H1 (cell line): ENCODE measurements around the gene SPDEF. TPM values are rescaled to one million over a fixed set of nuclear protein-coding genes. Genes with fewer than 3 reads are reported as not detected.

Source experiments
- CTCF ChIA-PET: fragments of 300-600 bp; sonication (Branson Sonifier 250); formaldehyde crosslinking; loops from one replicate; lab custom pipeline; 2021; ENCODE audit not compliant: partially characterized antibody; lab: Charles Lee
- POLR2A ChIA-PET: fragments of 300-600 bp; sonication (Branson Sonifier 250); formaldehyde crosslinking; loops from one replicate; lab custom pipeline; 2021; ENCODE audit warnings: inconsistent platforms; ENCODE audit not compliant: partially characterized antibody; lab: Charles Lee
- DNase-seq, 2 experiments: peaks; one replicate each; pipeline versions ENCODE4 v3.0.0 to v3.0.0-alpha.2; 2010 to 2022; ENCODE audit warnings: low spot score in 2 of 2, low read depth in 1 of 2, mixed read lengths in 1 of 2
- FAIRE-seq: peaks from 2 replicates; lab custom pipeline; 2011; peaks lifted over from hg19 to GRCh38; lab: Jason Lieb, UNC
- H2AFZ ChIP-seq: 2 replicates; pipeline ENCODE4 v1.8.1; 2012; ENCODE audit warnings: low read length, inconsistent platforms
- H2AK5ac ChIP-seq: 2 replicates; pipeline ENCODE4 v1.6.1; 2013; ENCODE audit warnings: low read depth, low read length
- H2BK120ac ChIP-seq: replicated peaks from 2 replicates; pipeline ENCODE3; 2013; ENCODE audit warnings: low read depth, low read length, inconsistent platforms
- H2BK12ac ChIP-seq: 2 replicates; pipeline ENCODE4 v1.6.1; 2013; ENCODE audit warnings: low read depth, low read length
- H2BK15ac ChIP-seq: 2 replicates; pipeline ENCODE4 v1.6.1; 2013; ENCODE audit warnings: low read length
- H2BK20ac ChIP-seq: 2 replicates; pipeline ENCODE4 v1.6.1; 2013; ENCODE audit warnings: low read length
- H2BK5ac ChIP-seq: 2 replicates; pipeline ENCODE4 v1.6.1; 2013; ENCODE audit warnings: low read depth, low read length
- H3K14ac ChIP-seq: 2 replicates; pipeline ENCODE4 v1.6.1; 2013; ENCODE audit warnings: inconsistent platforms; ENCODE audit not compliant: insufficient read length
- H3K18ac ChIP-seq: 2 replicates; pipeline ENCODE4 v1.6.1; 2013; ENCODE audit warnings: low read length; ENCODE audit errors: extremely low read depth
- H3K23ac ChIP-seq: 2 replicates; pipeline ENCODE4 v1.6.1; 2013; ENCODE audit warnings: inconsistent platforms; ENCODE audit not compliant: insufficient read length
- H3K23me2 ChIP-seq: 2 replicates; pipeline ENCODE4 v1.6.1; 2013; ENCODE audit warnings: low read depth, low read length
- H3K27ac ChIP-seq: 2 replicates; pipeline ENCODE4 v1.6.1; 2011; ENCODE audit warnings: low read depth, low read length, inconsistent platforms
- H3K27me3 ChIP-seq, 4 experiments: replicated peaks in 1 of 4; 1 replicate in 1 of 4; 2 replicates in 3 of 4; pipeline versions ENCODE4 v1.6.1 to v1.8.1; 2011 to 2013; ENCODE audit warnings: low read length in 3 of 4, mild to moderate bottlenecking in 3 of 4, inconsistent platforms in 2 of 4, mixed read lengths in 2 of 4, moderate library complexity in 1 of 4; ENCODE audit not compliant: control insufficient read depth in 3 of 4, insufficient read depth in 3 of 4; ENCODE audit errors: extremely low read depth in 1 of 4
- H3K36me3 ChIP-seq, 4 experiments: 2 replicates each; pipeline versions ENCODE4 v1.6.1 to v1.8.1; 2011 to 2013; ENCODE audit warnings: mild to moderate bottlenecking in 4 of 4, low read length in 3 of 4, moderate library complexity in 2 of 4, control low read depth in 1 of 4, inconsistent platforms in 1 of 4; ENCODE audit not compliant: insufficient read depth in 4 of 4, control insufficient read depth in 2 of 4
- H3K4ac ChIP-seq: replicated peaks from 2 replicates; pipeline ENCODE3; 2013; ENCODE audit warnings: low read length, low read depth, mixed read lengths, inconsistent platforms; ENCODE audit not compliant: insufficient read length
- H3K4me1 ChIP-seq, 4 experiments: replicated peaks in 1 of 4; 1 replicate in 1 of 4; 2 replicates in 3 of 4; pipeline versions ENCODE4 v1.6.1 to v1.8.1; 2011 to 2013; ENCODE audit warnings: low read length in 3 of 4, inconsistent platforms in 2 of 4, mixed read lengths in 1 of 4; ENCODE audit not compliant: insufficient read depth in 4 of 4, control insufficient read depth in 3 of 4
- H3K4me2 ChIP-seq, 2 experiments: 2 replicates each; pipeline versions ENCODE4 v1.6.1 to v1.8.1; 2011 to 2013; ENCODE audit warnings: low read depth in 2 of 2, low read length in 2 of 2, control low read depth in 1 of 2, inconsistent platforms in 1 of 2, mild to moderate bottlenecking in 1 of 2; ENCODE audit not compliant: insufficient read depth in 1 of 2
- H3K4me3 ChIP-seq, 4 experiments: fragments of 200-600, 300-600 bp in 1 of 4; sonication (generic), shearing (Covaris generic), sonication (Bioruptor Twin) in 1 of 4; 2 replicates each; pipeline versions ENCODE4 v1.5.1 to v1.8.1; 2011 to 2016; ENCODE audit warnings: low read length in 4 of 4, low read depth in 3 of 4, control low read depth in 2 of 4, inconsistent platforms in 2 of 4, mild to moderate bottlenecking in 2 of 4, mixed read lengths in 1 of 4, moderate library complexity in 1 of 4; ENCODE audit not compliant: insufficient read depth in 2 of 4; ENCODE audit errors: extremely low read depth in 1 of 4
- H3K56ac ChIP-seq: replicated peaks from 2 replicates; pipeline ENCODE3; 2013; ENCODE audit warnings: low read depth, mild to moderate bottlenecking, mixed read lengths, low read length, inconsistent platforms; ENCODE audit not compliant: insufficient read length
- H3K79me1 ChIP-seq: 2 replicates; pipeline ENCODE4 v1.6.1; 2013; ENCODE audit warnings: low read depth, low read length, control low read depth
- H3K79me2 ChIP-seq, 2 experiments: 2 replicates each; pipeline versions ENCODE4 v1.6.1 to v1.8.1; 2012 to 2013; ENCODE audit warnings: low read length in 2 of 2, mild to moderate bottlenecking in 2 of 2, inconsistent platforms in 1 of 2; ENCODE audit not compliant: insufficient read depth in 2 of 2, control insufficient read depth in 1 of 2
- H3K9ac ChIP-seq, 4 experiments: replicated peaks in 1 of 4; 1 replicate in 1 of 4; 2 replicates in 3 of 4; pipeline versions ENCODE4 v1.6.1 to v1.8.1; 2011 to 2013; ENCODE audit warnings: low read depth in 3 of 4, low read length in 3 of 4, control low read depth in 2 of 4, mild to moderate bottlenecking in 2 of 4, moderate library complexity in 2 of 4, inconsistent platforms in 1 of 4; ENCODE audit errors: extremely low read depth in 1 of 4
- H3K9me3 ChIP-seq, 2 experiments: 2 replicates each; pipeline versions ENCODE4 v1.6.1 to v1.8.1; 2012 to 2013; ENCODE audit warnings: mild to moderate bottlenecking in 2 of 2, moderate library complexity in 2 of 2, control low read depth in 1 of 2, inconsistent platforms in 1 of 2, low read depth in 1 of 2, low read length in 1 of 2, mixed read lengths in 1 of 2; ENCODE audit not compliant: insufficient read depth in 2 of 2
- H4K20me1 ChIP-seq, 2 experiments: replicated peaks in 1 of 2; 2 replicates each; pipeline versions ENCODE3 to v1.8.1; 2011 to 2013; ENCODE audit warnings: inconsistent platforms in 2 of 2, low read length in 2 of 2, mild to moderate bottlenecking in 1 of 2; ENCODE audit not compliant: insufficient read depth in 2 of 2, control insufficient read depth in 1 of 2
- H4K5ac ChIP-seq: 2 replicates; pipeline ENCODE4 v1.6.1; 2013; ENCODE audit warnings: low read length, low read depth, mixed read lengths, inconsistent platforms; ENCODE audit not compliant: insufficient read length
- H4K8ac ChIP-seq: 2 replicates; pipeline ENCODE4 v1.8.0; 2013; ENCODE audit warnings: mild to moderate bottlenecking, moderate library complexity, low read length, inconsistent platforms; ENCODE audit not compliant: insufficient read depth; ENCODE audit errors: extremely low read depth
- H4K91ac ChIP-seq: replicated peaks from 2 replicates; pipeline ENCODE3; 2013; ENCODE audit warnings: low read length, mixed read lengths, inconsistent platforms; ENCODE audit not compliant: insufficient read length
- CTCF ChIP-seq, 3 experiments: IDR thresholded peaks; 1 replicate in 2 of 3; 2 replicates in 1 of 3; pipeline versions ENCODE4 v1.5.1 to v1.6.1; 2011; ENCODE audit warnings: low read length in 3 of 3, mild to moderate bottlenecking in 3 of 3, inconsistent platforms in 2 of 3, low read depth in 1 of 3, moderate library complexity in 1 of 3; ENCODE audit not compliant: insufficient read depth in 1 of 3; ENCODE audit errors: control extremely low read depth in 1 of 3
- E2F6 ChIP-seq: IDR thresholded peaks from 2 replicates; pipeline ENCODE4 v1.6.1; 2012; ENCODE audit warnings: inconsistent platforms
- HDAC2 ChIP-seq, 2 experiments: fragments of 300-600 bp in 1 of 2; sonication (generic) in 1 of 2; IDR thresholded peaks; 2 replicates each; pipeline ENCODE4 v1.6.1; 2011 to 2012; ENCODE audit warnings: low read depth in 2 of 2, low read length in 2 of 2, mild to moderate bottlenecking in 2 of 2, moderate library complexity in 2 of 2, borderline replicate concordance in 1 of 2, inconsistent platforms in 1 of 2
- JUN ChIP-seq: IDR thresholded peaks from 2 replicates; pipeline ENCODE4 v1.6.1; 2011; ENCODE audit warnings: low read depth, mild to moderate bottlenecking, improper control_type of control experiment, low read length
- JUND ChIP-seq: IDR thresholded peaks from 2 replicates; pipeline ENCODE4 v1.6.1; 2011; ENCODE audit warnings: mild to moderate bottlenecking, improper control_type of control experiment, low read length
- KDM1A ChIP-seq: fragments of 200-600, 300-600 bp; sonication (generic); IDR thresholded peaks from 2 replicates; pipeline ENCODE4 v1.7.1; 2016; ENCODE audit warnings: mild to moderate bottlenecking, low read length, borderline replicate concordance
- RAD21 ChIP-seq, 2 experiments: IDR thresholded peaks in 1 of 2; conservative IDR thresholded peaks in 1 of 2; 2 replicates each; pipeline ENCODE4 v1.6.1; 2011; ENCODE audit warnings: low read depth in 2 of 2, low read length in 2 of 2, improper control_type of control experiment in 1 of 2, inconsistent platforms in 1 of 2, mild to moderate bottlenecking in 1 of 2, moderate library complexity in 1 of 2
- SUZ12 ChIP-seq: fragments of 200-600 bp; sonication (generic); IDR thresholded peaks from 2 replicates; pipeline ENCODE4 v1.6.1; 2012; ENCODE audit warnings: mild to moderate bottlenecking, inconsistent platforms, low read length, moderate library complexity, mixed read lengths
- TAF7 ChIP-seq: optimal IDR thresholded peaks from 2 replicates; pipeline ENCODE3; 2011; ENCODE audit warnings: low read depth, mild to moderate bottlenecking, inconsistent platforms, low read length, moderate library complexity, borderline replicate concordance
- WGBS, 2 experiments: shearing (Covaris generic) in 1 of 2; methylation state at CpG; one replicate each; pipeline versions ENCODE4 v1.1.6 to v1.1.7; 2013 to 2015; ENCODE audit warnings: low lambda C conversion rate in 2 of 2, mixed read lengths in 2 of 2, inconsistent platforms in 1 of 2, low coverage in 1 of 2, missing lambda C conversion rate in 1 of 2; ENCODE audit not compliant: insufficient replicate concordance in 2 of 2, insufficient coverage in 1 of 2, insufficient read length in 1 of 2; ENCODE audit errors: extremely low coverage in 1 of 2, missing lambda C conversion rate in 1 of 2; 5-methylcytosine and 5-hydroxymethylcytosine counted together
- polyA plus RNA-seq, 7 experiments: library from polyadenylated mRNA; depleted of rRNA in 3 of 7; stranded (reverse) in 5 of 7; unstranded in 2 of 7; fragments of >200 nt in 5 of 7; fragments of 200-250 nt in 2 of 7; gene quantifications; 1 replicate in 5 of 7; 2 replicates in 1 of 7; 4 replicates in 1 of 7; pipeline versions ENCODE4 v1.2.1 to v1.2.3, GENCODE V29; 2011 to 2013; ENCODE audit warnings: missing spikeins in 2 of 7, mixed read lengths in 2 of 7
- total RNA-seq: library from RNA; stranded (reverse); fragmentation: NEBNext Ultra II Directional; extraction: Animal tissue kit (Norgen Biotek cat#: 25700); gene quantifications from 2 replicates; pipeline ENCODE4 v1.2.1, GENCODE V29; 2021

Gene SPDEF
- total and polyA plus RNA-seq, 2 of the 8 experiments (the other 6 are each of a cell fraction or from before 2014, with no cell fraction given): 0.15 to 0.30 TPM

GRCh38 chr6:34589691-34590090 is 33.6 kb upstream of the SPDEF start:
- ChIA-PET CTCF (interaction anchor here (1.0 to 1.9 kb wide), 2 partner anchors 13 to 20 kb away, joined by 3 to 8 read pairs; no protein-coding TSS in a partner anchor), POLR2A (no interaction called here)
- 95% methylated on average over 5 of the region's 5 CpGs; no CpG with 5 or more reads in 1 of the 2 experiments for WGBS, 2 experiments
- no peak overlapping the region for H2BK120ac ChIP-seq
- DNase-seq: no peak
- H3K9me3 ChIP-seq: no peaks in the 10 kb centered on the region
- H3K23me2 ChIP-seq: 0 out of 2 replicates have a peak, but pooled peaks cover 2% of the 10 kb centered on the region
- H3K4me2 ChIP-seq: no peak overlapping the region
- H3K4me1 ChIP-seq: peaks cover 3 to 22% (median 12%) of the 10 kb centered on the region in 4 experiments; a peak in 6 of 7 replicates
- H2AK5ac ChIP-seq: no peak overlapping the region
- H4K20me1 ChIP-seq: peaks cover 3 to 6% of the 10 kb centered on the region in 2 experiments
- H3K18ac ChIP-seq: no peak overlapping the region
- H2BK15ac ChIP-seq: no peak overlapping the region
- no peak overlapping the region for H4K91ac ChIP-seq
- no peaks in the 10 kb centered on the region for H3K27me3 ChIP-seq
- peaks cover 0 to 26% of the 10 kb centered on the region in 2 experiments; a peak in 3 of 4 replicates for H3K79me2 ChIP-seq
- no peak overlapping the region for H3K23ac ChIP-seq
- H3K9ac ChIP-seq: no peak overlapping the region
- H3K27ac ChIP-seq: no peak overlapping the region
- no peak overlapping the region for H3K14ac ChIP-seq
- H3K79me1 ChIP-seq: peaks cover 14% of the 10 kb centered on the region
- no peak overlapping the region for H2BK5ac ChIP-seq
- no peak overlapping the region for H2AFZ ChIP-seq
- H4K8ac ChIP-seq: no peak overlapping the region
- H2BK20ac ChIP-seq: no peak overlapping the region
- TF ChIP-seq KDM1A (no peak), JUND (no peak), RAD21 (IDR thresholded peaks at IDR 0.05 in 1 of 2, conservative IDR thresholded peaks at IDR 0.05 in 1 of 2; ENCODE audit: low read depth in 2 of 2, low read length in 2 of 2) (peak; percentile 6 to 14; a peak in 2 of 4 replicates), JUN (no peak), CTCF (IDR thresholded peaks at IDR 0.05; ENCODE audit: control extremely low read depth in 1 of 3, insufficient read depth in 1 of 3, low read depth in 1 of 3, low read length in 3 of 3) (peak in 1 of 3 experiments; percentile 38; a peak in 1 of 4 replicates), TAF7 (no peak), SUZ12 (no peak), HDAC2 (IDR thresholded peaks at IDR 0.05; ENCODE audit: borderline replicate concordance in 1 of 2, low read depth in 2 of 2, low read length in 2 of 2) (no peak), E2F6 (no peak)
- H3K4ac ChIP-seq: no peak overlapping the region
- no peak overlapping the region for H3K56ac ChIP-seq
- no peaks in the 10 kb centered on the region for H3K36me3 ChIP-seq
- H3K4me3 ChIP-seq: no peak overlapping the region
- no peak for FAIRE-seq
- no peak overlapping the region for H2BK12ac ChIP-seq
- no peak overlapping the region for H4K5ac ChIP-seq
